IMR-90 (cell line): ENCODE data around the gene SARS2.

Experiments used
- BHLHE40 ChIP-seq: fragments of 150-350 bp; IDR thresholded peaks from 2 replicates; pipeline ENCODE4 v1.6.1; 2016; ENCODE audit warnings: mild to moderate bottlenecking, low read depth, low read length
- CEBPB ChIP-seq: IDR thresholded peaks from 2 replicates; pipeline ENCODE4 v1.6.1; 2012; ENCODE audit warnings: low read depth, low read length, improper control_type of control experiment
- CTCF ChIP-seq: conservative IDR thresholded peaks from 2 replicates; pipeline ENCODE4 v1.5.1; 2012; ENCODE audit warnings: mild to moderate bottlenecking, low read depth, low read length, improper control_type of control experiment
- ELK1 ChIP-seq: fragments of 150-350 bp; IDR thresholded peaks from 2 replicates; pipeline ENCODE4 v1.6.1; 2016; ENCODE audit warnings: low read depth, mild to moderate bottlenecking, low read length, moderate library complexity, borderline replicate concordance
- MAZ ChIP-seq: IDR thresholded peaks from 2 replicates; pipeline ENCODE4 v1.6.1; 2012; ENCODE audit warnings: low read depth, mild to moderate bottlenecking, low read length, improper control_type of control experiment, moderate library complexity, borderline replicate concordance
- POLR2A ChIP-seq: IDR thresholded peaks from 2 replicates; pipeline ENCODE4 v1.6.1; 2012; ENCODE audit warnings: mild to moderate bottlenecking, low read depth, low read length
- RAD21 ChIP-seq: IDR thresholded peaks from 2 replicates; pipeline ENCODE4 v1.6.1; 2012; ENCODE audit warnings: low read length, improper control_type of control experiment
- RCOR1 ChIP-seq: IDR thresholded peaks from 2 replicates; pipeline ENCODE4 v1.6.1; 2012; ENCODE audit warnings: mild to moderate bottlenecking, low read length, improper control_type of control experiment; ENCODE audit not compliant: insufficient replicate concordance
- RFX5 ChIP-seq: IDR thresholded peaks from 2 replicates; pipeline ENCODE4 v1.8.0; 2012; ENCODE audit warnings: low read depth, mild to moderate bottlenecking, low read length, moderate library complexity

- no peak for TF ChIP-seq CTCF
- no peak for TF ChIP-seq CEBPB
- TF ChIP-seq MAZ = no peak
- no peak for TF ChIP-seq RFX5
- no peak for TF ChIP-seq POLR2A
- no peak for TF ChIP-seq RAD21
- no peak for TF ChIP-seq BHLHE40
- no peak for TF ChIP-seq RCOR1
- no peak for TF ChIP-seq ELK1
Measured at GRCh38 chr19:38946229-38947010, 15.9 kb upstream of the SARS2 start.
